NT2/D1 (cell line): ENCODE measurements around the gene SIX1.

ENCODE experiments used
- YY1 ChIP-seq: IDR thresholded peaks from 2 replicates; pipeline ENCODE4 v1.6.1; 2011; ENCODE audit not compliant: insufficient read length, insufficient read depth
- ZNF274 ChIP-seq: IDR thresholded peaks from 2 replicates; pipeline ENCODE4 v1.6.1; 2011; ENCODE audit warnings: mild to moderate bottlenecking, low read depth, low read length

DNA sequence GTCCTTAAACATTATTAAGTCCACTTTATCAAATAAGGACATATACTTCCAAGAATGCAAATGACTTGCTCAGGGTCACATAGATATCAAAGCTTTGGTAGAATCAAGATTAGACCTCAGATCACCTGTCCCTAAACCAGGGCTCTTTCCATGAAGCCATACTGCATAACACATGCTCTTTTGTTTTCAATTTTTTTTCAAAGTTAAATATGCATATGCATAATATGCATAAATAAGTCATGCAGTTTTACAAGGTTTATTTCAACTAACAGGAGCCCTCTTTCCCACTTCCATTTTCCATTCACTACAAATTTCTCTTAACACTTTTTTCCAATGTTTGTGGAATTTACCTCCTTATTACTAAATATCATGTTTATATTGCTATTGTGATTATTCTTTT, 53.1 kb downstream of the SIX1 start:
- no peak for TF ChIP-seq YY1
- TF ChIP-seq ZNF274, result no peak
